NCI-H2107 (cell line): ENCODE measurements around the gene ARHGAP15.

ENCODE experiments used
- DNase-seq: peaks from one replicate; lab custom pipeline; 2025; lab: John Stamatoyannopoulos, UW

The ARHGAP15 gene

DNA sequence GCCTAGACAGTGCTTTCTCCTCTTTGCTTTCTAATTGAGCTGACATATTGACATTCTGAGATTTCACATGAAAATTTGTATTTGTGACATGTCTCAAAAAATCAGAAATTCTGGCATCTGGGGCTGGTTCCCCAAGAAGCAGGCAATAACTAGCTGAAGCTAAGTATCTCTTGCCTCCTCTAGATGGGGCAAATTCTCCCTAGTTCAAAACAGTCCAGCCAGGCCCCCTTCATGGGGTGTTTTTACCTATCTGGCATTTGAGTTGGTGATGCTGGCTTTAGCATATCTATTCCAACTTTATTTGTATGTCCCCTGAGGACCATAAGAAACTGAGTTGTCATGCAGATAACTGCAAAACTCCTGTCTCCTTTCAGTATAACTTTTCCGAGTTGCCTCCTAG lies 39.9 kb downstream of the ARHGAP15 start:
- DNase-seq: no peak

DNA sequence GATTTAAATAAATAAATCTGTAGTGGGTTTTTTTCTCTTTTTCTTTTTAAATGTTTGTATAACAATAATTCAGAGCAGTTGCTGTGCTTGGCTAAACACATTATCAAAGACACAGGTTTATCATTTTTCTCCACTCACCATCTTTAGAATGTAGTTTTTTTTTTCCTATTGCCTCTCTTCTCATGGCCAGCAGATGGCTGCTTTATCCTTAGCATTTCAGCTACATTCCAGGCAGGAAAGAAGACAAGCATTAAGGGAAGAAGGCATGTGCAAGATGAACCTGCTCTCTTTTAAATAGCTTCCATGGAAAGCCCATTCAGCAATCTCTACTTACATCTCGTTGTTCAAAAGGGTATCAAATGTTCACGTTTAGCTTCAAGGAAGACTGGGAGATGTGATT lies 42.6 kb downstream of the ARHGAP15 start:
- DNase-seq: no peak

DNA sequence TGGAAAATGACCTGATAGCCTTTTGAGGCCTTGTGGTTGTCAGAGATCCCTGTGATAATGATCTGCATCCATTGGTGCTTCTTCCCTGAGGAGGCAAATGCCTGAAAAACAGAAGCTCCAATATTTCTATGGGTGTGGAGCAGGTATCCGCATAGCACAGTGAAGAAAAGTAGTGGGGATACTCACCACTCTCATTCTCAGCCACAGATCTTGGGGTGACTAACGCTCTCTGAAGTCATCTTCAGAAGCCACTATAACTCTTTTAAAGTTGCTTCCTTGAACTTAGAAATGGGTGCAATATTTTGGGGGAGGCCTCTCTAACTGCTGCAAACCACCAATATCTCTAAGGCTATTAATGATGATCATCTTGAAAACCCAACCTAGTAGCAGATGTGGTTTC lies 46.2 kb downstream of the ARHGAP15 start:
- DNase-seq: no peak

DNA sequence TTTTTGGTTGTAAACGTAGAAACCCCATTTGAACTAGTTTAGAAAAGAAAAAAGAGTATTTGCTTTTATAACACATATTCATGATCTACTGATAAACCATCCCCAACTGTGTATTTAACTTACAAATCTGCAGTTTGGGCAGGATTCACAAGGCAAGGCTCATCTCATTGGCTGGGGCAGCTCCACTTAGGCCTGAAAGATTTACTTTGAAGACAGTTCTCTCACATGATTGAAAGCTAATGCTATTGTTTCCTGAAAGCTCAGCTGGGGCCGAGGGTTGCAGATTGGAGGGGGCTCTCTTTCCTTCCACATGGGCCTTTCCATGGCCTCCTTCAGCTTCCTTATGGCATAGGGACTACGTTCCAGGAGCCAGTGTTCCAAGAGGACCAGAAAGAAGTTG lies 47.4 kb downstream of the ARHGAP15 start:
- no peak for DNase-seq

DNA sequence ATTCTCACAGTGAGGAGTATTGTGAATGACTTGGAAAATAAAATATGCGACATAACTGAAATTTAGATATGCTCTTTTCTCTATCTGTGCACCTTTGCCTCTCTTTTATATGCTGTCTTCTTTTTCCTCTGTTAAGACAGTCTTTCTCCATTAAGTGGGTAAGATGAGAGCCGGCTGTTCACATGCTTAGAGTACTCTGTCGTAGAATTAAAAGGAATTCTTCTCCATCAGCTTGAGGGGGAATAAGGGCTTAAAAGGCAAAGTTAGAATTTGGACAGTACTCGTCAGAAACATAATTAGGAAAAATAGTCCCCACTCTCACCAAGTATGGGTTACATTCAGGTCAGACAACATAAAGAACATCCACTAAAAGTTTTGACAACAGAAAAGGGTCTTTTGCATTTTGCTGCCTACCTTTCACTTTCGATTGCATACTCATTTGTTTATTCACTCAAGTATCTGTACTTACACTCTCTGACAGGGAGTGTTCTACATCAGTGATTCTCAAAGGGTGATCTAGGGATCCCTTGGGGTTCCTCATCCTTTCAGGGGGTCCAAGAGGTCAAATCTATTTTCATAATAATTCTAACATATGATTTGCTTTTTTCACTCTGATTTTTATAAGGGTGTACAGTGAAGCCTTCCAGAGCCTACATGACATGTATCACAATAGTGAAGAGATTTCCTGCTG lies 48.0 kb downstream of the ARHGAP15 start:
- DNase-seq: no peak

DNA sequence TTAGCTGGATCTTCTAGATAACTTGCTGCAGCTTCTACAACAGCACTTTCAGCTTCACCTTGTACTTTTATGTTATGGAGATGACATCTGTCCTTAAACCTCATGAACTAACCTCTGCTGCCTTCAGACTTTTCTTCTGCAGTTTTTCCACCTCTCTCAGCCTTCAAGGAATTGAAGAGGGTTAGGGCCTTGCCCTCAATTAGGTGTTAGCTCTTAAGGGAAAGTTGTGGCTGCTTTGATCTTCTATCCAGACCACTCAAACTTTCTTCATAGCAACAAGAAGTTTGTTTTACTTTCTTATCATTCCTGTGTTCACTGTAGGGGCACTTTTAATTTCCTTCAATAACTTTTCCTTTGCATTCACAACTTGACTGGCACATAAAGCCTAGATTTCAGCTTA lies 52.3 kb downstream of the ARHGAP15 start:
- no peak for DNase-seq

DNA sequence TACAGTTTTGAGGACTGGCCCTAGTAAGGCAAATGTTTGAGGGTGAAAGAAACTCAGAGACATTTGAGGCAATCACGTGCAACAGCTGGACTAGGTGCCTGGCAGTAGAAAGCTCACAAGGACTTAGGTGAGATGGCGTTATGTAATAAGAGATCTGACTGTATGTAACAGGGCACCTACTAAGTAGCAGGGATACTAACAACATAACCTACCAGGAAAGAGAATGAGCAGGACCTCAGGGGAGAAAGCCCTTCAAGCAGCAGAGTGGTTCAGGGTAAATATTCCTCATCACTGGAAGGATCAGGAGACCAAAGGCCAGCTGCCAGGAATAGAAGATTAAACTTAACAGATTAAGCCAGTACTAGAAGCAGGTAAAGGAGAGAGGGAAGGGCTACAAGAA lies 53.4 kb downstream of the ARHGAP15 start:
- DNase-seq: no peak

DNA sequence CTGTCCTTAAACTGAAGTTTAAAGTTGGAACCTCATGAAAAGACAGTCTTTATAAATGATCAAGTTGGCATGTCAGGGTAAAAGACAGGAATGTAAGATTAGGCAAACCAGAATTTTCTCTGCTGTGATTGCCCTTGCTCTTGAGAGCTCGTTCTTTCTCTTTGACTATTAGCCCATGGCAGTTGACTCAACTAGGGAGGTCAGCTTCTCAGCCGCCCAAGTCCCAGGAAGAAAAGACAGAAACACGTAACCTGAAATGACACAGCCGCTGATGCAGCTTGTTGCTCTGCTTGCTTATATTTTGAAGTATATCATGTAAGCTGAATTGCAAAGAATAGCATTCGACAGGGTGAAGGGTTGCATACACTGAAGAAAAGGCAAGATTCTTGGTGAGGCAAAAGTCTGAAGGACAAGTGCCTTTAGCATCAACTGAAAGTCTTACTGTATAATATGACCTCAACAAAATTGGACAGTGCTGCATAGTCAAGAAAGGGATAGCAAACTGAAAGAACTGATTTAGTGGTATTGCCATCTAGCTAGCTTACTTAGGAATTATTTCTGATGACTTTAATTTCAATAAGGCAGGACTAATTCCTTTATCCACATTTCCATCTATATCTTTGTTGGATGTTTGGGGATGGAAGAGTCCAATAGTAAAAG lies 54.7 kb downstream of the ARHGAP15 start:
- no peak for DNase-seq

DNA sequence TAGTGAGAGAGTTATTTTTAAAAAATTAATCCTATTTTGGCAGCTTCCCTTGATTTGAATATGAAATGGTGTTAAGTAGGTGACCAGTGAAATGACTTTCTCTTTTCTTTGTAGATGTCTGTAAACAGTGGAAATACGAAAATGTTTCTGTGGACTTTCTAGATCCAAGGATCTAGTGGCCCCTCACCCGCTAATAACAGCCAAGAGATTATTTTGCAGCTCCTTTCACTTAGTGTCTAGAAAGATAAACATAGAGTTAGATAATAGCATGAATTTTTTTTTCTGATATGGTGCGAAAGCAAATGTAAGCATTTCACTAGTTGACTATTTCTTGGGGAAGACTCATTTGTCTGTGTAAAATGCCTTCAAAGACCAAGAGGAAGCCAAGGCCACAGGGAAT lies 57.7 kb downstream of the ARHGAP15 start:
- no peak for DNase-seq

DNA sequence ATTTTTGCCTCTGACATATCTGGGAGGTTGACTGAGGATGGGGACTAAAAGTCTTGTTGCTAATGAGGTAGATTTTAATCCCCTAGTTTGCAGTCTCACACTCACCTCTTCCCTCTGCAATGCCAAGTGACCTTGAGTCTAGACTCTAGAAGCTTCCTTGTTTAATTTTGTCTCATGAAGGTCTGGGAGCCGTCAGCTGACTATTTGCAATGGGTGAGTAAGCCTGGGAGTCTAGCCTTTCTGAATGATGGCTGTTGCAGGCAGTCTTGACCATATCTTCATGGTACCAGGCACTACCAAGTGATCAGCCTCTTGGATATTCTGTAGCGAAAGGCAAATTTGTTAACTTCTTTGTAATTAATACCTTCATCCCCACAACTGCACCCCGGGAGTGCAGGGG lies 61.2 kb downstream of the ARHGAP15 start:
- no peak for DNase-seq

DNA sequence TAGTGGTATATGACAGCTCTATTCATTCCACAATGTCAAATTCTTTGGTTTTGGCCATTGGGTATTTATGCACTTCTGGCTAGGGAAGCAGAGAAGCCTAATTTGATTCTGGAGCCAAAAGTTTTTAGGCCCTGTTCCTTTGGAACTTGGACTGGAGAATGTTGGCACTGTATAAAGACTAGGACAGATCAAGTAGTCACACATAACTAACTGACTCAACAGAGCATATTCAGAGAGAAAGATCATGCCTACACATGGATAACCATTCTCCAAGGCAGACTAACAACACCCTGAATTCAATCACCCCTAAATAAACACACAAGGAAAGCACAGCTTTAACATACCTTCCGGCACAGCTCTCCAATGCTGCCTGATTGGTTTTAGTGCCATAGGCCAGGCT lies 62.9 kb downstream of the ARHGAP15 start:
- DNase-seq: no peak

DNA sequence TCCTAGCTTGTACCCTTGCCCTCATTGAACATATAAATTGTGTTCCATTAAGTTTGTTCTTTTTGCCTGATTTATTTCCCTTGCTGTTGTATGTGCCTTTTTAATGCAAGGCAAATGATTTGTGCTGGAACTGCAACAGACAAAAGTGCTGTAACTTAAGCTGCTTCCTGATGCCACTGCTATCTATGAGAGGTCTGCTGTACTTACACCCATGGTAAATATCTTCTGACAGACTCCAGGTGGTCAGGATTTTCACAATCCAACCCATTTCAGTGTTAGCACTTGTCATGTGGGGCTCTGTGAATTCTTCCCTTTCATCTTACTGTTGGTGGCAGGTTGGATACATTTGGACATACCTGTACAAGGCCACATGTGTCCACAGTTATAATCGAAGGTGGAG lies 63.5 kb downstream of the ARHGAP15 start:
- DNase-seq: no peak

DNA sequence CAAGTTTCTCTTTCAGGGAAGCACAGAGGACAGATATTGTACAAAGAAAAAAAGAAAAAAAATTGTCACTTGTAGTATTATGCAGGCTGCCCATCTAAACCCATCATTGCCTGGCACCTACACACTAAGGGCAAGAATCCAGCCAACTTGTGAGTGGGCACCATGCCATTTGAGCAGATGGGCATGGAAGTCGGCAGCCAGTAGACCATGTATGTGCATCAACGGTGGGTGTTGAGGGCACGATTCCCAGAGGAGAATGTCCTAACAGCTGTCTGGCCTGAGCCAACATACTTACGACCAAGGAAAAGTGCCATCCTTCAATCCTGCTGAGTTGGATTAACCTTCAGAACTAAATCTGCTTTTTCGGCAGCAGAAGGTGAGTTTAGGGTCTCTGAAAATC lies 63.9 kb downstream of the ARHGAP15 start:
- no peak for DNase-seq

DNA sequence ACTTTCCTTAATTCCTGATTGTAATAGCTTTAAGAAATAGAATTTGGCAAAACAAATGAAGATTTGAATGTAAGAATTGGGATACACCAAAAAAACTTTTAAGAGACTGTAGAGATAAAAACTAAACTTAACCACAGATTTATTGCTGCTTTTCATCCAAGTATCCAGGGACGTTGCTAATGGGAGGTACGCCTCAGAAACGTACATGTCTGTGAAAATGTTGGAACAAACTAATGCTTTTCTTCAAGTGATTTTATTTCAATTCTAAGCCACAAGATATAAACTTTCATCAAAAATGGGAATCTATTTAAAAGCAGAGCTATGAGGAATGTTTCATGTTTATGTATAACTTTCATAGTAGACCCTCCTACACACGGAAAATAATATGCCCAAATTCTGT lies 66.3 kb downstream of the ARHGAP15 start:
- DNase-seq: no peak

DNA sequence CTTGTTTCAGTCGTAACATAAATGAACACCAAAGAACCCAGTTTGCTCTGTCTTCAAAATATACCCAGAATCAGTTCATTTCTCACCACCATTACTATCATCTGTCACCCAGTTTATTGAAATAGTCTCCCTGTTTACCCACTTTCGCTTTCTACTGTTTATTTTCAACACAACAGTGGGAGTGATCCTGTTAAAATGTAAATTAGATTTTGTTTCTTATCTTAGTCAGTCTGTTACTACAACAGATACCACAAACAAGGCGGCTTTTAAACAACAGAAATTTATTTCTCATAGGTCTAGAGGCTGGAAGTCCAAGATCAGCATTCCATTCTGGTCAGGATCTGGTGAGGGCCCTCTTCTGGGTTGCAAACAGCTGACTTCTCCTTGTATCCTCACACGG lies 74.8 kb downstream of the ARHGAP15 start:
- DNase-seq: no peak

DNA sequence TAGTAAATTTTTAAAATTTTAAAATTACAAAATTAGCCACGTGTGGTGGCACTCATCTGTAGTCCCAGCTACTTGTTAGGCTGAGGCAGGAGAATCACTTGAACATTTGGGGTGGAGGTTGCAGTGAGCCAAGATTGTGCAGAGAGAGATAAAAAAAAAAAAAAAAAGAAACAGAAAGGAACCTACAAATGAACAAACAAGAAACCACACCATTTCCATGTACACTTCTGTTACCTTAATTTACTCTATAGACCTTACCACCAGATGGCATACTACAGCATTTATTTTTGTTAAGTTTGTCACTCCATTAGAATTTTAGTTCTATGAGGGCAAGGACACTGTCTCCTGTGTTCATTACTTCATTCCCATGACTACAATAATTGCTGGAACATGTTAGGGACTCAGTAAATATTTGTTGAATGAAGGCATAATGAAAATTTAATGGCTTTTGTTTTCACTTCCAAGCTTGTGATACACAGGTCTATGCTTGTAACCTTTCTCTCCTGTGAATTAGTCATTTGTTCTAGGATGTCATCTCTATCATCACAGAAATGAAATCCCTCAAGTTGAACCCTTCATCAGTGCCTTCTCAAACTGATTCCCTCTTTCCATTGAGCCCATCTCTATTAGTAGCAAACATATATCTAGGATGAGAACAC lies 76.0 kb downstream of the ARHGAP15 start:
- no peak for DNase-seq

DNA sequence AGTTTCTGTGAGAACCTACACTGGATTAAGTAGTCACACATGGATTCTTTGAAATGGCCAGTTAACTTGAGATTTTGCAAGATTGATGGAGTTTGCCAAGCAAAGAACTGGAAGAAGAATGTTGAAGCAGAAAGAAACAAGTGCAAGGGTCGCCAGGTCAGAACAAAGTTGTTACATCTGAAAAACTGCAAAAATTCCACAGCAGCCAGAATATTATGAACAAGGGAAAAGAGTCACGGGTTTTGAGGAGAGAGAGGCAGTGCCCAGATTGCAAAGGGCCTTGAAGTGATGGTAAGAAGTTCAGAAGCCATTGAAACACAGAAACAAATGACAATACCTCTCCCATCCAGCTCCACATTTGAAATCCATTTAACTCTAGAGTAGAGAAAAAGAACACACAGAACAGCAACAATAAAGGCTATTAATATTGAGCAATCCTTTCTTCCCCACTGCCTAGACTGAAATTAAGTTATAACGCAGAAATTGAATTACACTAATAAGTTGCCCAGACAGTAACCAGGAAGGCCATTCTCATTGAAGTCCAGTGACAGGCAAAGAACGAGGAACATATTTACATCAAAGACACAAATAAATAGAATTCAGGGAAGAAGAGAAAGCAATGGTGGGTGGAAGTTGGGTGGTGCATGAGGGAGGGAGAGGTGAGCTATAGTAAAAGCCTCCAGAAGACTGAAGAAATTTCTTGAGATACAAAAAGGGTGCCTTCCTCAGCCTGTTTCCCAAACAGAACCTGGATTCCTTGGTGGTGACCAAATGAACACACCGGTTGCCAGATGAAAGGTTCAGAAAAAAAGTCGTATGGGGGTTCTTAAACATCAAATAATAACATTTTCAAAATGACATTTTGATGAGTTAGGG lies 80.6 kb downstream of the ARHGAP15 start:
- no peak for DNase-seq

DNA sequence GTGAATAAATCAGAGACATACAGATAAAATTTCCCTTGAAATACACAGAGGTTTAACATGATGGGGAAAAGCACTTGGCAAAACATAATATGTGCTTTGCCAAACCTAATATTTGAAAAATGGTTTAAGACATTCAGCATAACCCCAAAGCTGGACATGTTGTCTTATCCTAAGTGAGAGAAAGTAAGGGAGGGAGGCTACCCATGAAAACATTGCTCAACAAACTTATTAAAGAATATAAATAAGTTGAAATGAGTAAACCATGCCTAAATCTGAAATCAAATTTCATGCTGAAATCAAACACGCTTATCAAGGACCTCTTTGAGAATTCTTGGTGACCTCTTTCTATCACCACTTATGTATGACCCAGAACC lies 81.2 kb downstream of the ARHGAP15 start:
- DNase-seq: no peak

DNA sequence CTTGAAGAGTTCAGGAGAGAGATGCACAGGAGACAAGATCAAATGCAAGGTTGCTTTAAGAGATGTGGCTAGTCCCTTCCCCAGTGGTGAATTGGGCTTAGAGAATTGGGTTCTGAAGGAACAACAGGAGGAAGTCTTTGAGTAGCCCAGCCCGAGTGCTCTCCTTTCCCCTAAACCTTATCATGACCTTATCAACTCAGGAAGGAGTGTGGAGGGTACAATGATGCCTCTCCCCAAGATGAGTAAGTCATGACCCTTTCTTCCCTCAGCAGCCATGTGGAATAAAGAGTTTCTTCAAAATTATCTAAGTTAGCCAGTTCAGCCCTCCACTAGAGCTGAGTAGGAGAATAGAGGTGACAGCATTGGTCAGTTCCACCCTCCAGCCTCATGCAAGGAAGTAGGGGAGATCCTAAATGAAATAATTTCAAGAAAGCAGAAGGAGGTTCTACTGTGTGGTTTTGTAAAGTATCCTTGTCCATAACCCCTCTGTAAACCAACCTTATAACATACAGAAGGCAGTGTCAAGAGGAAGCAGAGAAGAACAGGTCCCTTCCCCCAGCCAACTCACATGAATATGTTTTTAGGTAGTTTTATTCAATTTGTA lies 88.4 kb downstream of the ARHGAP15 start:
- no peak for DNase-seq

DNA sequence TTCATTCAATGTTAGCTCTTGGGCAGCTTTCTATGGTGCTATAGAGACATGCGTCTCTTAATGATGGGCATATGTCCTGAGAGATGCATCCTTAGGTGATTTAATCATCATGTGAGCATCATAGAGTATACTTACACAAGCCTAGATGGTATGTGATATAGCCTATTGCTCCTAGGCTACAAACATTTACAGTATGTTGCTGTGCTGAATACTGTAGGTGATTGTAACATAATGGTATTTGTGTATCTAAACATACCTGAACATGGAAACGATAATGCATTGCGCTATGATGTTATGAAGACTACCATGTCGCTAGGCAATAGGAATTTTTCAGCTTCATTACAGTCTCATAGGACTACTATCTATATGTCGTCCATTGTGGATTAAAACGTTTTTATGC lies 89.4 kb downstream of the ARHGAP15 start:
- no peak for DNase-seq

DNA sequence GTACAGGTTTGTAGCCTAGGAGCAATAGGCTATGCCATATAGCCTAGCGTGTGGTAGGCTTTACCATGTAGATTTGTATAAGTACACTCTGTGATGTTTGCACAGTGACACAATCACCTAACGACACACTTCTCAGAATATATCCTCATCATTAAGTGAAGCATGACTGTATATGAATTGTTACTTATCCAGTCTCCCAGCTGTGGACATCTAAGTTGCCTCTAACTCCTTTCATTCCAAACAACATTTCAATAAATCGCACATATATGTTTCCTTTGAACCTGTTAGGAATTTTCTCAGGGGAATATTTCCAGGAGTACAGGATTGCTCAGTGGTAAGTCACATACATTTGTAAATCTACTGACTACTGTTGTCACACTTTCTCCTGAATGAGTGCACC lies 90.0 kb downstream of the ARHGAP15 start:
- DNase-seq: no peak

DNA sequence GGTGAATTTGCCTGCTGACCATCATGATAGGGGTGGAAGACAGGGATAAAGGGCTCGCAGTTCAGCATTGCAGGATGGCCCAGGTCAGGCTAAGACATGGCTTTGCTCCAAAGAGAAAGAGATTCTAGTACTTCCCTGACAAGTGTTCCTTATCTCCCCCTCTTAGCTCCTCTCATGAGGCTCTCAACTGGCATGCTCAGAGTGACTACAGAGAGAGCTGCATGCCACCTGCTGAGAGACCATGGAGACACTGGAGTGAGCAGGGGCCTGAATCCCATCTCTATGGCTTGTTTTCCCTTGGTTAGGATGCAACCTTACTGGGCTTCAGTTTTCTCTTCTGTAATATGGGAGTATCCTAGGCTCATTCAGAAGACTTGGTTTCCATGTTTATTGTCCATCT lies 94.3 kb downstream of the ARHGAP15 start:
- DNase-seq: no peak
